Inflammatory macrophage treated with lipopolysaccharide for 4 hours (primary cell): ENCODE measurements around the gene HSPG2.
"Not testable (repeated sequence)": the region's sequence is repeated elsewhere in the genome, so short reads cannot be mapped to it uniquely, and the experiment has no call there.

ENCODE experiments used
- DNase-seq: peaks from one replicate; pipeline ENCODE4 v3.0.0-alpha.2; 2020

The HSPG2 gene

GRCh38 chr1:21955501-21956281 is 18.6 kb upstream of the HSPG2 start:
- no peak for DNase-seq

DNA sequence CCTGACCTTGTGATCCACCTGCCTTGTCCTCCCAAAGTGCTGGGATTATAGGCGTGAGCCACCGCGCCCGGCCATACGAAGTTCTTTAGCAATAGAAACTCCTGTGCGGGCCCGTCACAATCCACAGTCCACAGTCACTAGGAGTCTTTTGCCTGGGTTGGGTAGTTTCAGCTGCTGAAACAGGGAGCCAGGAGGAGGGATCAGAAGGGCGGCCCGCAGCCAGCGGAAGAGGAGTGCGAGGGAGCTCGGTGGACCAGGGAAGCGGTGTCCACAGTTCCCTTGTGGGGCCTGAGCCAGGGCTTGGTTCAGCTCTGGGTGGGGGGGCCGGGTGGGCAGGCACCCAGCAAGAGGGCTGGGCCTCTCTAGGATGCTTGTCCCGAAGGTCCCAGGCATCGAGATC is 17.9 kb upstream of the HSPG2 start:
- no peak for DNase-seq

DNA sequence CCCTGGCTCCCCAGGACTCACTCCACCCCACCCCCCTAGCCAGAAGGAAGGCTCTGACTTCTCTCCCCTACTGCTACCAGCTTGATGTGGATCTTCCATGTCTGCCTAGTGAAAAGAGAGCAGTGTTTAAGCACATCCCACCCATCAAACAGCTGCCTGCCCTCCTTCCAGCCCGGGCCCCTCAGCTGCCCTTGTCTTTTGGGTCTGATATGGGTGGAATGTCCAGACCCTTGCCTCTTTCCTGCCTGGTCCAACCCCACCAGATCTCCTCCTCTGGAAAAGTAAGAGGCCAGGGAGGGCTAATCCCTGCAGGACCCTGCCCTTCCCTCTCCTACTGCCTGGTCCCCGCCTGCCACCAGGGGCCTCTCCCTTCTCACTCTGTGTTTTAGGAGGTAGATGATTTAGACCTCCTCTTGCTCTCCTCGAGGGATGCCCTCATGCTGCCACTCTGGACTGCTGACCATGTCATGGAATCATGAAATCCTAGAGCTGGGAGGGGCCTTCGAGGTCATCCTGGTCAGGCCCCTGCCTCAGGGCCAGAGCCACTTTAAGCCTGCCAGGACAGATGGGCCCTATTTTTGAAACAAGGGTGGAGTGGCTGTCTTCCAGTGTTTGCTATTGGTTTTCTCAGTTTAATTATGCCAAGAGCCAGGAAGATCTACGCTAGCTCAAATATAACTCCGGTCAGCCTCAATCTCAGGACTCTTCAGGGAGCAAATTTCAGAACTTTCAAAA is 15.8 kb upstream of the HSPG2 start:
- no peak for DNase-seq

DNA sequence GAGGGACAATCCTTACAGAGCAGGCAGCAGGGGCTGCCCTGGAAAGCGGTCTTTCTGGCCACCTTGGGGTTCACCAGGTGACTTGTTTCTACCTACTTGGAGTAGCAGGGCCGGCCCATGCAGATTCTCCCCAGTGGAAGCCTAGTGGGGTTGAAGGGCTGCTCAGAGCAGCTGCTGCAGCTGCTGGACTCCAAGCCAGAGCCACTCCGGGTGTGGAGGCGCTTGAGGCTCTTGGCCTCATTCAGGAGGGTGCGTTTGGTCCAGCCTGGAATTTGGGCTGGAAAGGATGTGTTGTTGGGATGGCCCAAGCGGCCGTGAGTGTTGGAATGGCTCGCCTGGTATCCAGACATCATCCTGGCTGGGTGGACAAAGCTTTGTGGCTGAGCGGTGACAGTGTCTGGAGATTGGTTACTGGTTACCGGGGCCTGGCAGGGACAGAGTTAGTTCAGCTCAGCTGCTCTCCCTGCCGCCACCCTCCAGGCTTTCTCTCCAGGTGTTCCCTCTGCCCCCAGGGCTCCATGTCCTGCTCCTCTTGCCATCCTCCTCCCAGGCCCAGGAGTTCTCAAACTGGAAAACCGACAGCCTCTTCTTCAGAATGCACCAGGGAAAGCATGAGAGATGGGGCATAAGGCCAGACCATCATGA is 14.2 kb upstream of the HSPG2 start:
- no peak for DNase-seq

DNA sequence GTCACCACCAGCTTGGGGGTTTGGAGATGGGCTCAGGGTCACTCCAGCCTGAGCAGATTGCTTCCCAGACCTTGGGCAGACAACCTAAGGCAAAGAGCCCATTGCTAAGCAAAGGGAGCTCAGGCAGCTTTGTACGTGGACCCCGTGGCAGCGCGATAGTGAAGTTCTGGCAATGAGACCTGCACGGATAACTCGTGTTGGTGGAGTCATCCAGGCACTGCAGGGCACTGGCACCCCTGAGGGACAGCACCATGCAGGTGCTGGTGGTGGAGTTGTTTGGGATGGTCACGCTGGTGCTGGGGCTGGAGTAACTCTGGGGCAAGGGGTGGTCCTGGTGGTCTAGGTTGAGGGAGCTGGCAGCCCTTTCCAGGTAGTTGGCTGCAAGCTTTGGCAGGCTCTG is 13.6 kb upstream of the HSPG2 start:
- no peak for DNase-seq

DNA sequence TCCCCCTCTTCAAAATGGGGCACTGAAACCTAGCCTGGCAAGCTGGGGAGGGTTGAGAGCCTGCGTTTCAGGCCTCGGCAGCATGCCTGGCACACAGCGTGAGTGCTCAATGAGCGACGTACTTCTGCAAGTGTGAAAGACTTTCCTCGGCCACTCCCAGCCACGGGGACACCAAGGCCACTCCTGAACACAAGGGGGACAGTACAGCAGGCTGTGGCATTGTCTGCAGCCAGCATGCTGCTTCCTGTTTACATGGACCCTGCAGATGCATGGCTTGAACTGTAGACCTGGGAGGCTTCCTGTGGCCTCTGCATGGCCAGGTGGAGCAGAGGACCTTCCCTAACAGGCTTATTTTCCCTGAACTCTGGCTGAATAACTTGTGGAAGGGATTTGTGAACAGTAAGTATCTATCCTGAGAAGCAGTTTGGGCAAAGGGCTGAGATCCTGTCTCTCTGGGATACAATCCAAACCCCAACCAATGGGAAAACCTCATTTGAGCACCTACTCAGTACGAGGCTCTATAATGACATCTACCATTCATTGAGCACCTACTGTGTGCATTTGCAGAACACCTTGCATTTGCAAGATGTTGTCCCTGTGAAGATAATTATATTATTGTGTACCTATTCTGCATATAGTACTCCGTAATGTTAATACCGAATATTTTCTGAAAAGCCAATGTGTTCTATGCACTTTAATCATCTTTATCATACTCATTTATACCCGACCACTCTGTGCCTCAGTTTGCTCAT is 9.9 kb upstream of the HSPG2 start:
- DNase-seq: no peak

DNA sequence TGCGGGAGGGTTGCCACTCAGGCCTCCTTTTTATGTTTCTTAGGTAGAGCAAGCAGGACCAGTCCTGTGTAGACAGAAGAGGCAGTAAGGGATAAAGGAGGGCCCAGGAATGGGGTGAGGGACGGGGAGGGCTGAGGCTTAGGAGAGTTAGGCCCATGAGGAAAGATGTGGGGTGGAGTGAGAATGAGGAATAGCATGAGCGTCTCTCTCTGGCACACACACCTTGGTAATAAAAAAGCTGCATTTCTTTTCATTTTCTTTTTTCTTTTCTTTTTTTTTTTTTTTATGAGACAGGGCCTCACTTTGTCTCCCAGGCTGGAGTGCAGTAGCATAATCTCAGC is 7.6 kb upstream of the HSPG2 start:
- DNase-seq: no peak

DNA sequence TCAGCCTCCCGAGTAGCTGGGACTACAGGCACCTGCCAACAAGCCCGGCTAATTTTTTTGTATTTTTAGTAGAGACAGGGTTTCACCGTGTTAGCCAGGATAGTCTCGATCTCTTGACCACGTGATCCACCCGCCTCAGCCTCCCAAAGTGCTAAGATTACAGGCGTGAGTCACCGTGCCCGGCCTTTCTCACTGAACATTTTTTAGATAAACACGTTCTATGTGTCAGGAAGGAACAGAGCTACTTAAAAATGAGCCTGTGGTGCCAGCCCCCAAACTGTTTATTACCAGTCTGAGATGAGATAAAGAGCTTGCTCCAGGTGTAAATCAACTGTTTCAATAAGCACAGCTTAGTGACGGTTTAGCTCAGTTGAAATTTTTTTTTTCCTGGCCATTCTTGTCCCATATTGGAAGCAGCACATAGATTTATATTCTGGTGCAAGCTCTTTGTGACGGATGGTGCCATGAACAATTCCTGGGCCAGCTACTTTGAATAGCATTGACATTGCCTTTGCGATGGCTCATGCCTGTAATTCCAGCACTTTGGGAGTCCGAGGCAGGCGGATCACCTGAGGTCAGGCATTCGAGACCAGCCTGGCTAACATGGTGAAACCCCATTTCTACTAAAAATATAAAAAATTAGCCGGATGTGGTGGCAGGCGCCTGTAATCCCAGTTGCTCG is 6.0 kb upstream of the HSPG2 start:
- not testable (repeated sequence) for DNase-seq

- DNase-seq: no peak
Observed at GRCh38 chr1:21942464-21942863, 5.4 kb upstream of the HSPG2 start.

DNA sequence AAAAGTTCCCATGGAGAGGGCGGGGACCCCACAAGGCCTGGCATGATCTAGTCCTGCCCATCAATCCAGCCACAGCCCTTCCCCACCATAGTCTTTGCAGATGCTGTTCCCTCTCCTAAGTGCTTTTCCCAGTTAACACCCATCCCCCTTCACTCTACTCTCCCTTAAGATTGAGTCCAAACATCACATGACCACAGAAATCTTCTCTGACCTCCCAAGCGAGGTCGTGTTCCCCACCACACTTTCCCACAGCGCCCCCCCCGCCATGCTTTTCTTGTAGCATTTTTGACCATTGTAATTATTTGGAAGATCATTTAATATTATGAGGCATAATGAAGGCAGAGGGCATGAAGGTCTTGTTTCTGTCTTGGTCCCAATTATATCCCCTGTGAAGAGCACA is 4.3 kb upstream of the HSPG2 start:
- DNase-seq: no peak

- DNase-seq: no peak
Observed at GRCh38 chr1:21940492-21940891, 3.4 kb upstream of the HSPG2 start.

GRCh38 chr1:21939650-21940374 is 2.7 kb upstream of the HSPG2 start:
- peak; percentile 69 for DNase-seq

DNA sequence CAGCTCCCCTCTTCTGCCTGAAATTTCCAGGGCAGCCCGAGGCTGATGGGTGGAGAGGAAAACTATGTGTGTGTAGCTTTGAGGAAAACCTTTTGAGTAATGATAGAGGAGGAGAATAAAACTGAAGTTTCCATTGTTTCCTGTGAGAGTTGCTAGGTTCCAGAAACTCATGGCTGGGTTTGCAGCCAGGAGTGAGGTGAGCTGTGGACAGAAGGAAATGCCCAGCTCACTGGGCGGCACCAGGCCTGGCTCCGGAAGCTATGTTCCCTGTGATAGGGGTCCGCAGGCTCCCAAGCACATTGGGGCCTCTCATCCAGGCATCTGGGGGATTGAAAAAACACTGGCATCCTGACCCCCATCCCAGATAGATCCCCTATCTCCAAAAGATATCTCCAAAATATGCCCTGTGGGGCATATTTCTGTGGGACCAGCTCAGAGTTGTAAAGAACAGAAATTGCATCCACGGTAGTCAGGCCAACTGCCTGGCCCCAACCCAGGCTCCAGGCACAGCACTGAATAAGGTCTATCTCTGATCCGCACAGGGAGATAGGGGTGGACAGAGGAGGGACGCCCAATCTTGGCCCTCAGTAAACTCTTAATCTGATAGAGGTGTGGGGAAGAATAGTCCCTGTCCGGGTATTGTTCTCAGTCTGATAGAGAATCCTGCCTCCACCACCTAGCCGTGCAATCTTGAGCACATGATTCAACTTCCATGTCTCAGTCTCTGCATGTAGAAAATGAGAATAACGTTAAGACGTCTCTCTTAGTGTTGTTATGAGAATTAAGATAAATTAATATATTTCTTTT is 1.8 kb upstream of the HSPG2 start:
- no peak for DNase-seq

DNA sequence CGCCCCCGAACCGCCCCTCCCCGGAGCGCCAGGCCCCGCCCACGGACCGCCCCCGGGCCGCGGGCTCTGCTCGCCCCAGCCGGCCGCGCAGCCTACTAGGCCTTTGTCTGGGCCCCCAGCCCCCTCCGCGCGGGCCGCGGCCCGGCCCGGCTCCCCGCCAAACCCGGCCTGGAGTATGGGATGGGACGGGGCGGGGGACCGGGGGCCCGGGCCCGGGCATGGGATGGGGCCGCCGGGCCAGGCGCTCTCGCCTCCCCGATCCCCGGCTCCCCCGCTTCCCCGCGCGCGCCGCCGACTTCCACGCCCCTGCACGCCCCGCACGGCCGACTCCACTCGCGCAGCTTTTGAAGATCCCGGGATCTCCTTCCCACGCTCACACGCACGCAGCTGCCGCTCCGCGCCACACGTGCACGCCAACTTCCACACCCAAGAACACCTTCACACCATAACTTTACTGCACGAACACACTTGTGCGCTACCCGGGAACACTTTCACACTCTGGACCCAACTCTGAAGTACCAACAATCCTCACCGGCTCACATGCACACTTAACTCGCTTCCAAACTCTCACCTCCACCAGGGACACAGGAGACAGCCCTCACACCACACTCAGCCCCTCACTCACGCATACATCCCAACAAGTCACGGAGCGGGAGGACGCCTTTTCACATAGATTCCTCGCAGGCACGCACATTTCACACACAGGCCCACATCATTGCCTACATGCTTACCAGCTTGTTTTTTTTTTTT is 437 bp upstream of the HSPG2 start:
- peak; percentile 61 for DNase-seq

DNA sequence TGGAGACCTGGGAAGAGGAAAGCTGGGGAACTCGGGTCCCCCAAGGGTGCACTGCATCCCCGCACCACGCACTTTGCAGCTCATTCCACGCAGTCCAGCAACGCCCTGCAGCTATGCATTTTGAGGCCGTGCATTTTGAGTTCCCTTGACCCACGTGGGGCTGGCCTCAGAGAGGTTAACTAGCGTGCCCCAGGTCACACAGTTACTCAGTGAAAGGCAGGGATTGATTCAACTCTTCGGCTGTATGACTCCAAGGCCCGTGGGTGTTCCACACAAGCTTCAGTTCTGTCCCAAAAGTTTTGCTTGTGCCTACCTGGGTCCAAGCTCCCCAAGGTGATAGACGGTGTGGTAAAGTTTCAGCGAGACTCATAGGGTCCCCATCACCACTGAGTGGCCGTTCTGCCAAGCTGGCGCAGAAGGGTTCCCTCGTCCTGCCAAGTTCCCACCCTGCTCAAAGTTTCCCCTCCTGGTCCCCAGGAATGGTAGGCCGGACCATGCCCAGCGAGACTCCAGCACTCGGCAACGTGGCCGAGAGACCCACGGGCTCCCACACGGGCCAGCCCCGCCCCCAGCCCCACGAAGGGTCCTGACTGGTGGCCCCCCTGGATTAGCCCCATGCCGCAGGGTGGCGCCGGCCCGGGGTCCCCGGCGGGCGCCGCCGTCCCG is 611 bp downstream of the HSPG2 start:
- no peak for DNase-seq

GRCh38 chr1:21935891-21936365 is 1.2 kb downstream of the HSPG2 start:
- DNase-seq: no peak

- no peak for DNase-seq
Observed at GRCh38 chr1:21935393-21935804, 1.7 kb downstream of the HSPG2 start.

- no peak for DNase-seq
Observed at GRCh38 chr1:21933397-21934248, 3.5 kb downstream of the HSPG2 start.

DNA sequence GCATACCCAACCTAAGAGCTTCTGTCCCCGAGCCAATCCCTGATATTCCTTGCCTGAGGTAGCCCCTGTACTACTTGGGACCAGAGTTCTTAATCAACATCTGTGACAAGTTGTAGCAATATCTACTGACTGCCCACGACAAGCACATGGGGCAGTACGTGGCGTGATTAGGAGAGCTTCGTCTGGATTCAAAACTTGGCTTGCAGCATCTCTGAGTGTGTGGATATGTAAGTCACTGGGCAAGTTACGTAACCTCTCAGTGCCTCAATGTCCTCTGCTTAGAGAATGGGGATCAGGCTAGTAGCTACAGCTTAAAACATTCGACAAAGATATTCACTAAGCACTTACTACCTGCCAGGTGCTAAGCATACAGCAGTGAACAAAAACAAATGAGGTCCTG is 5.0 kb downstream of the HSPG2 start:
- peak; percentile 73 for DNase-seq
